ENCODE measurements around the gene TMPRSS2. TPM values are rescaled to one million over a fixed set of nuclear protein-coding genes. Genes with fewer than 3 reads are reported as not detected.

The TMPRSS2 gene
- total RNA-seq, 4 donors from 2014 or later = 12.2 to 50.5 (median 29.2) TPM

DNA sequence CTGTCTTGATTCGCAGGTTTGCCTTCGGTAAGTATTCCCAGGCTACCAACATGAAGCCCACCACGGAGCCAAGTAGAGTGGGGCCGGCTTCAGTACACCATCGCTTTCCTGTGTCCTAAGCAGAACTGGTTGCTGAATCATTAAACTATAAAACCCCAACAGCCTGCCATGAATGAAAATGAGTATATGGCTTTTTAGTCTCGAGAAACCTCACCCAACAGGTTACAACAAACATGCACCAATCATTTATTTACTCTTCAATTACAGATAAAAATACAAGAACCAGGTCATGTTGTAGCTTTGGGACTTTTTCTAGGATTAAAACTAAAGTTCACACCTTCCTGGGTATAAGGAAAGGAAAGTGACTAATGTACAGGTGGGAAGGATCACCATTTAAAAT lies 7.6 kb downstream of the TMPRSS2 start:
- peaks cover 0 to 17% (median 0%) of the 10 kb centered on the region in 3 donors for H3K4me1 ChIP-seq
- peak overlapping the region in 2 of 4 donors; percentile 48 to 68 for H3K27ac ChIP-seq
- H3K9me3 ChIP-seq = no peaks in the 10 kb centered on the region
- TF ChIP-seq, protein P1, sequence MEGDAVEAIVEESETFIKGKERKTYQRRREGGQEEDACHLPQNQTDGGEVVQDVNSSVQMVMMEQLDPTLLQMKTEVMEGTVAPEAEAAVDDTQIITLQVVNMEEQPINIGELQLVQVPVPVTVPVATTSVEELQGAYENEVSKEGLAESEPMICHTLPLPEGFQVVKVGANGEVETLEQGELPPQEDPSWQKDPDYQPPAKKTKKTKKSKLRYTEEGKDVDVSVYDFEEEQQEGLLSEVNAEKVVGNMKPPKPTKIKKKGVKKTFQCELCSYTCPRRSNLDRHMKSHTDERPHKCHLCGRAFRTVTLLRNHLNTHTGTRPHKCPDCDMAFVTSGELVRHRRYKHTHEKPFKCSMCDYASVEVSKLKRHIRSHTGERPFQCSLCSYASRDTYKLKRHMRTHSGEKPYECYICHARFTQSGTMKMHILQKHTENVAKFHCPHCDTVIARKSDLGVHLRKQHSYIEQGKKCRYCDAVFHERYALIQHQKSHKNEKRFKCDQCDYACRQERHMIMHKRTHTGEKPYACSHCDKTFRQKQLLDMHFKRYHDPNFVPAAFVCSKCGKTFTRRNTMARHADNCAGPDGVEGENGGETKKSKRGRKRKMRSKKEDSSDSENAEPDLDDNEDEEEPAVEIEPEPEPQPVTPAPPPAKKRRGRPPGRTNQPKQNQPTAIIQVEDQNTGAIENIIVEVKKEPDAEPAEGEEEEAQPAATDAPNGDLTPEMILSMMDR (IDR thresholded peaks at IDR 0.05) = no peak
- no peak for TF ChIP-seq POLR2A (IDR thresholded peaks at IDR 0.05)
- intact Hi-C loops (cut with DNase I) = no loop called here
- DNase-seq = no peak
- H3K4me3 ChIP-seq = no peak overlapping the region
- 62 to 67% methylated on average over 6 of the region's 6 CpGs for WGBS, 2 donors
- H3K36me3 ChIP-seq = no peaks in the 10 kb centered on the region
- peaks cover 0 to 39% (median 0%) of the 10 kb centered on the region in 4 donors for H3K27me3 ChIP-seq

DNA sequence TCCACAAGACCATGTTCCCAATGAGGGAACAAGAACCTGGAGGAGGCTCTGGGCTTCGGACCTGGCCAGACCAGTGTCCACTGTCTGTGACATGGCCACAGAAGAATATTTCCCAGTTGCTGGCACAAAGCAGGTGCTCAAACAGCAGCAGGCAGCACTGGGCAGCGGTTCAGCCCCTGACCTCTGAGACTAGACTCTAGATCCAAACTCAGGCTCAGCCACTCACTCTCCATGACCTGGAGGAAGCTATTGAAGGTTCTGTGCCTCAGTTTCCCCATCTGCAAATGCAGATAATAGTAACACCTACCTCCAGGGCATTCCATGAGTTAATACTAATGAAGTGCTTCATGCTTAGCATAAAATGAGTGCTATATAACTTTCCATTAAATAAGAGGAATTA lies 8.0 kb downstream of the TMPRSS2 start:
- 60 to 100% methylated on average over 1 to 2 of the region's 2 CpGs for WGBS, 2 donors
- no peak overlapping the region for H3K4me3 ChIP-seq
- H3K36me3 ChIP-seq = no peaks in the 10 kb centered on the region
- peaks cover 0 to 17% (median 0%) of the 10 kb centered on the region in 3 donors for H3K4me1 ChIP-seq
- TF ChIP-seq POLR2A (IDR thresholded peaks at IDR 0.05) = no peak
- TF ChIP-seq, protein P1 (IDR thresholded peaks at IDR 0.05) = no peak
- intact Hi-C loops (cut with DNase I) = no loop called here
- H3K27me3 ChIP-seq = peaks cover 0 to 35% (median 0%) of the 10 kb centered on the region in 4 donors
- H3K27ac ChIP-seq = peak overlapping the region in 2 of 4 donors; percentile 48 to 68
- H3K9me3 ChIP-seq = no peaks in the 10 kb centered on the region
- DNase-seq = no peak

DNA sequence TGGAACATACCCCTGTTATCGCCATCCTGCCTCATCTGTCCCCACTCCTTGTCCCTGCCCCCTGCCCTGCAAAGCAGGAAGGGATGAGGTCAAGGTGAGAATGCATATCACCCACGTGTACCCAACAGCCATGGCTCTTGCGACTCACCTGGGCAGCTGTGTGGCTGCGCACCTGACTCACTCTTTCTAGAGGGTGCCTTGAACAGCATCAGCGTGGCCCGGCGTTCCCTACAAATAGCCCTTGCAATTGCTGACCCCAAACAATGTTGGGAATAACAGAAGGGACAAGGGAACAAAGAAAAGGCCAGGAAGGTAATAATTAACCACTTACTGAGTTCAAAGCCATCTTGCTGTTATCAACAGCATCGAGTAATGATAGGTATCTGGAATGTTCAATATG lies 10.2 kb downstream of the TMPRSS2 start:
- H3K4me1 ChIP-seq = peaks cover 0 to 17% (median 0%) of the 10 kb centered on the region in 3 donors
- H3K27ac ChIP-seq = no peak overlapping the region
- no peak overlapping the region for H3K4me3 ChIP-seq
- no peaks in the 10 kb centered on the region for H3K9me3 ChIP-seq
- H3K27me3 ChIP-seq = peaks cover 0 to 37% (median 0%) of the 10 kb centered on the region in 4 donors
- no peak for DNase-seq
- intact Hi-C loops (cut with DNase I) = no loop called here
- WGBS, 2 donors = 77 to 83% methylated on average over 8 of the region's 8 CpGs
- TF ChIP-seq POLR2A (IDR thresholded peaks at IDR 0.05) = no peak
- TF ChIP-seq, protein P1 (IDR thresholded peaks at IDR 0.05) = no peak
- H3K36me3 ChIP-seq = peaks cover 0 to 5% (median 0%) of the 10 kb centered on the region in 3 donors

DNA sequence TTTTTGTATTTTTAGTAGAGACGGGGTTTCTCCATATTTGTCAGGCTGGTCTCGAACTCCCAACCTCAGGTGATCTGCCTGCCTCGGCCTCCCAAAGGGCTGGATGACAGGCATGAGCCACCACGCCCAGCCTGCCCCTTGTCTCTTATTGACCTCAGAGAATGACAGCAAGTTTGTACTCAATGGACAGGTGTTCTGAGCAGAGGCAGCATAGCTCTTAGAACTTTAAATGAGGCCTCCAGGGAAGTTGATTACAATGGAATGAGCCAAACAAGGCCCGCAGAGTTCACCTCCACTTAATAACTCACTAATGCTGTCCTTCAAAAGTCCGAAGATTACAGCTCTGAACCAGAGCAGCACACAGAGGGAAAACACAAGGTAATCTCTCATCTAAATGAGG lies 10.9 kb downstream of the TMPRSS2 start:
- no peak overlapping the region for H3K27ac ChIP-seq
- peaks cover 0 to 7% (median 0%) of the 10 kb centered on the region in 3 donors for H3K36me3 ChIP-seq
- intact Hi-C loops (cut with DNase I) = no loop called here
- H3K4me1 ChIP-seq = peaks cover 0 to 17% (median 0%) of the 10 kb centered on the region in 3 donors
- TF ChIP-seq POLR2A (IDR thresholded peaks at IDR 0.05) = no peak
- TF ChIP-seq, protein P1 (IDR thresholded peaks at IDR 0.05) = no peak
- H3K9me3 ChIP-seq = no peaks in the 10 kb centered on the region
- WGBS, 2 donors = 71 to 94% methylated on average over 4 to 5 of the region's 6 CpGs
- H3K4me3 ChIP-seq = no peak overlapping the region
- DNase-seq = no peak
- peaks cover 0 to 37% (median 0%) of the 10 kb centered on the region in 4 donors for H3K27me3 ChIP-seq

DNA sequence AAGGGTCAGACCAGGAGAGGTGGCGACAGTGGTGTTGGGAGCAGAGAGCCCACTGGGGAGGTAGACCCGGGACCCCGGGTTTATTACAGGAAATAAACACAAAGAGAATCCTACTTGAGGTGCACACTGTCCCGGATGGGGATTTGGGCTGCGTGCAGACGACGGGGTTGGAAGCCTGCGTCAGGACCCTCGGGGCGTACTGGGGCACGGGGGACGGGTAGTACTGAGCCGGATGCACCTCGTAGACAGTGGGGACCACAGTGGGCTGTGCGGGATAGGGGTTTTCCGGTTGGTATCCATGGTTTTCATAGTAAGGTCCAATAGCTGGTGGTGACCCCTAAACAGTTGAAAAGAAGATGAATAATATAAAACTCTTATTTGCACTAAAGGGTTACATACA lies 13.7 kb downstream of the TMPRSS2 start:
- DNase-seq = no peak
- no peak overlapping the region for H3K27ac ChIP-seq
- H3K27me3 ChIP-seq = peaks cover 0 to 21% (median 0%) of the 10 kb centered on the region in 4 donors
- H3K9me3 ChIP-seq = no peaks in the 10 kb centered on the region
- H3K4me3 ChIP-seq = no peak overlapping the region
- peaks cover 0 to 7% (median 0%) of the 10 kb centered on the region in 3 donors for H3K36me3 ChIP-seq
- TF ChIP-seq POLR2A (IDR thresholded peaks at IDR 0.05) = no peak
- TF ChIP-seq, protein P1 (IDR thresholded peaks at IDR 0.05) = no peak
- WGBS, 2 donors = 85 to 90% methylated on average over 16 of the region's 16 CpGs
- intact Hi-C loops (cut with DNase I) = no loop called here
- no peaks in the 10 kb centered on the region for H3K4me1 ChIP-seq
